Ammon's horn (tissue), 1 donor: ENCODE measurements around the gene IBTK.
"Not testable (repeated sequence)": the region's sequence is repeated elsewhere in the genome, so short reads cannot be mapped to it uniquely, and the experiment has no call there.

Source experiments
- DNase-seq: peaks from one replicate; pipeline ENCODE4 v3.0.0-alpha.2; 2016; ENCODE audit warnings: low spot score

The IBTK gene

DNA sequence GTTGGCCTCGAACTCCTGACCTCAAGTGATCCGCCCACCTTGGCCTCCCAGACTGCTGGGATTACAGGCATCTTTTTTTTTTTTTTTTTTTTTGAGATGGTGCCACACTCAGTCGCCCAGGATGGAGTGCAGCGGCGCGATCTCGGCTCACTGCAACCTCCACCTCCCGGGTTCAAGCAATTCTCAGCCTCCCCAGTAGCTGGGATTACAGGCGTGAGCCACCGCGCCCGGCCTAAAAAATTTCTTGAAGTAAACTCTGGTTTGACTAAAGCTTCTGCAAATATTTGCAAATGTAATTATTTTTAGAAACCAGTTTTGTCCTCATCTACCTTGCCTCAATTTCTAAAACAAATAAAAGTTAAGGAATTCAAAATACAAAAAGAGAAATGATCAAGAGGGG is 1.2 kb downstream of the IBTK start:
- DNase-seq: no peak

DNA sequence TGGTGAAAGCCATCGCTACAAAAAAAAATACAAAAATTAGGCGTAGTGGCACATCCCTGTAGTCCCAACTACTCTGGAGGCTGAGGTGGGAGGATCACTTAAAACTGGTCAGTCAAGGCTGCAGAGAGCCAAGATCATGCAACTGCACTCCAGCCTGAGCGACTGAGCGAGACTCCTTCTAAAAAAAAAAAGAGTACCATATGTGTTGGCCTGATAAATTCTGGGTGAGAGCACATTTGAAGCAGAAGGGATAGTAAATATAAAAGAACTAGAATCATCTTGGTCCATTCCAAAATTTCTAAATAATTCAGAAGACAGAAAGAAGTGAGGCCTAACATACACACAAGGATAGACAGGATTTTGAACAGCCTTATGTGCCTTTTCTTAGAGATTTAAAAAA is 2.2 kb downstream of the IBTK start:
- no peak for DNase-seq

DNA sequence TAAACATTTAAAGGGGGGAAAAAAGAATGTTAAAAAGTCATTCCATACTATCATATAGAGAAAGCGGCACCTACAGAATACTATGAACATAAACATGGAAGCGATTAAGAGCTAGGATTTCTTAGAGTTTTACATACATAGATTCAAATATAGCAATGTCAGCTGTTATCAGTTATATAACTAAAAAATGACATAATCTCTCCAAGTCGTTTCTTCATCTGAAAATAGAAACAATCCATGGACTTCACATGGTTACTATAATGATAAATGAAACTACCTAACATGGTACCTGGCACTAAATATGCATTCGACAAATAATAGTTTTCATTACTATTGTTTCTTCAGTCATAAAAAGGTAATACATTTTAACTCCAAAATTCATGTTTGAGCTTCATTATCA is 3.7 kb downstream of the IBTK start:
- no peak for DNase-seq

DNA sequence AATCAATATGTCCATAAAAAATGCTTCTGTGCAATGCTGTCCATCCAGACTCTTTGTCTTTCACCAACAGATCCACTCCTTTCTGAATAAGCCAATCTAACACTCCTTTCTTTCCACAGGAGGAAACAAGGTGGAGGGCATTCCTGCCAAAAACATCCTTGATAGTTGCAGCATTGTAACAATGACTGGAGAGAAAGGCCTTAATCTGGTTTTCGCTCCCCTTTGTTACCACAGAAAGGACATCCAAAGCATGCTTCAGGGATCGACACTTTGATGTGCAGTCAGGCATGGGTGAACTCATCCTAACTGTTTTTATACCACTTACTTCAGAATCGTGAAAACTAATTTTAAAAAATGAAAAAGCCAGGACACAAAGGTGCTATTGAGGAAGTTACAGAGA is 7.4 kb downstream of the IBTK start:
- no peak for DNase-seq

- no peak for DNase-seq
Observed at GRCh38 chr6:82239597-82239996, 7.9 kb downstream of the IBTK start.

- no peak for DNase-seq
Observed at GRCh38 chr6:82237013-82237412, 10.5 kb downstream of the IBTK start.

GRCh38 chr6:82227770-82228169 is 19.8 kb downstream of the IBTK start:
- no peak for DNase-seq

GRCh38 chr6:82220167-82220566 is 27.4 kb downstream of the IBTK start:
- DNase-seq: no peak

DNA sequence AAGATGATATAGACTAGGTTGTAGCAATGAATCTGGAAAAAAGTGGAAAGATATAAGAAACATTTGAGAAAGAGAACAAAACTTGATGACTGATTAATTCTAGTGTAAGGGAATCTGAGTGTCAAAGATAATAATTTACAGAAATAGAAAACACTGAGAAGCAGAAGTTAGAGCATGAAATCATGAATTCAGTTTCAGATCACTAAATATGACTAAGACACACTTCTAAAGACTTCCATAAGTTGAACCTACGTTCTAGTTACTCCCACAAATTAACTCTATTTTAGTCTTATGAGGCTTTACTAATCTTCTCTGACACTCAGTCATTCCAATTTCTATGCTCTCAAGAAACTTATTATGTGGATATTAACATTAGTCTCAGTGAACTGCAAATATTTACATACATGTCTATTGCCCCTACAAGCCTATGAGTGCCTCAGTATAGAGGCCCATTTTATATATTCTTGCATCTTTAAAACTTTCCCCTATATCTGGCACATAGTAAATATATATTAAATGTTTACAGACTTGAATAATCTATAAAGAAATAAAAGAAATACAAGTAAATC is 30.4 kb downstream of the IBTK start:
- DNase-seq: no peak

DNA sequence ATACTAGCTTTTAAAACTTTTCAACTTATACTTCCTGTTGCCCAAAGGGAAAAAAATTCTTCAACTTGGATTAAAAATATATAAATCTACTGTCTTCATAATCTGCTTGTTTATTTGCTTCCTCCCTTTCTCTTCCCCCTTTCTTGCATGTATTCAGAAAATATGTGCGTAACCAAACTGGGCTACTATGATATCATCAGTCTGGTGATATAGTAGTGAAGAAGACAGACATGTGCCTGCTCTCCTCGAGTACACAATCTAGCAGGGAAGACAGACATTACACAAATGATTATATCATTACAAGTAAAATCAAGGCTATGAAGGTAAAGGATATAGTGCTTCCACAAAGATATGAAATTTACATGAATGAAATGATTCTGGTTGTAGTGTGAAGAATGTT is 31.0 kb downstream of the IBTK start:
- DNase-seq: no peak

DNA sequence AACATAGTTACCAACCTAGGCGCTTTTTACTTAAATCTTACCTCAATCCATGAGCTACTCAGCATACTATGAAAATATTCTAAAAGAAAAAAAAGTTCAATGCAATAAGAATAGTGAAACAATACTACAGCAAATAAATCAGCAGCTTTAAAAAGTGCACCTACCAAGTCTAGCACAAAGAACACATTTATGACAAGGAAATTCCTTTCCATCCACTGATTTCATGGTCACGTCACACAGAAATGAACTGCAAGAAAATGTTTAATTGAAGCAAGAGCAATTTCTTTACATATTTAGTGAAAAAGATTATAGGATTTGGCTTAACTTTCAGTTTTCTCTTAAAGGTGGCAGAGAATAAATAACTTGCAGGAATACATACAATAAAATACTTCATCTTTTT is 36.2 kb downstream of the IBTK start:
- DNase-seq: no peak

- no peak for DNase-seq
Observed at GRCh38 chr6:82208913-82209312, 38.6 kb downstream of the IBTK start.

GRCh38 chr6:82205930-82206392 is 41.6 kb downstream of the IBTK start:
- peak; percentile 30 for DNase-seq

GRCh38 chr6:82204020-82204419 is 43.5 kb downstream of the IBTK start:
- no peak for DNase-seq

GRCh38 chr6:82197784-82198183 is 49.8 kb downstream of the IBTK start:
- DNase-seq: no peak

DNA sequence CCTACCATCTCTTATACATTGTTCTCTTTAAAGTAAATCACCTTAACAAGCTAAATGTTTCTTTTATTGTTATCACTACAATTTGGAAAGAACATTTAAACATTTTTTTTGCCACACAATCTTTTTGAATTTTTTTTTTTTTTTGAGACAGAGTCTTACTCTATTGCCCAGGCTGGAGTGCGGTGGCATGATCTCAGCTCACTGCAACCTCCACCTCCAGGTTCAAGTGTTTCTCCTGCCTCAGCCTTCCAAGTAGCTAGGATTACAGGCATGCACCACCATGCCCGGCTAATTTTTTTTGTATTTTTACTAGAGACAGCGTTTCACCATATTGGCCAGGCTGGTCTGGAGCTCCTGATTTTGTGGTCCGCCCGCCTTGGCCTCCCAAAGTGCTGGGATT is 50.3 kb downstream of the IBTK start:
- not testable (repeated sequence) for DNase-seq

DNA sequence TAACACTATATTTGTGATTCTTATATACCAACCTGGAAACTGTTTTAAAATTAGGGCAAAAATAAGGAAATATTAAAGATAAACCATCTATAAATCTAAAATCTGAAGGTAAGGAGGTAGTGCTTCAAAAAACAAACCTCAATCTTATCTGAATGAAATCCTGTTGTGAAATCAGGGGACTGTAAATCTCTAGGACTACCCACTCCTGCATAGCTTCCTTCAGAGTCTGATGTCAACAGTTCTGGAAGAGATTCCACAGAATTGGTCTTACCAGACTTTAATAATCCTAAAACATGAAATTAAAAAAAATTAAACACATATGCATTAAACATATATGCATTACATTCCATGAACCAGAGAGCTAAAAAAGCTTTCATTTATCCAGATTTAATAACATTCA is 51.4 kb downstream of the IBTK start:
- DNase-seq: no peak

DNA sequence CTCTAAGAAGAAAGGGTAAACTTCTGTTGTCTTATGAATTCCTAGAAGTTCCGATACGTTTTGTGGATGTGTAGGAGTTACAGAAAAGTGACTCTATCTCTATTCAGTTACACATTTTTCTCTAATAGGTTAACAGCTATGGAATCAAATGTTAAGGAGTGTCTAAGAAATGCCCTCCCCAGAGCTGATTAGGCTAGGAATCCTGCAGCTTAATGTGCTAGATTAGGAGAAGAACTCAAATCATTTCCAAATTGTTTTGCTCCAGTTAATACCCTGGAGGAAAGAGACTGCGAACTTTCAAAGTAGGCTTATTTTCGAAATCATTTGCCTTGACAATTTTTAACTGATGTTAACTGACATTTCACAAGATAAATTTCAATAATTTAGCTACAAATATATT is 51.9 kb downstream of the IBTK start:
- DNase-seq: no peak

DNA sequence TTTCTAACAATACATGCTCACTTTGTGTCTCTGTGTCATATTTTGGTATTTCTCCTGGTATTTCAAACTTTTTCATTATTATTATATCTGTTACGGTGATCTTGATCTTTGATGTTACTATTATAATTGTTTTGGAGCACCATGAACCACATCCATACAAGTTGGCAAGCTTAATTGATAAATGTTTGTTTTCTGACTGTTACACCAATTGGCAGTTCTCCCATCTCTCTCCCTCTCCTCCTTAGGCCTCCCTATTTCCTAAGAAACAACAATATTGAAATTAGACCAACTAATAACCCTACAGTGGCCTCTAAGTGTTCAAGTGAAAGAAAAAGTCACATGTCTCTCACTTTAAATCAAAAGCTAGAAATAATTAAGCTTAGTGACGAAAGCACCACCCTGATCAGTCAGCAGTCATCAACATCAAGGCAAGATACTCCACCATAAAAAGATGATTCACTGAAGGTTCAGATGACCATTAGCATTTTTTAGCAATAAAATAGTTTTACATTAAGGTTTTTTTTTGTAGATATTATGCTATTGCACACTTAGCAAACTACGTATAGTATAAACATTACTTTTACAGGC is 61.5 kb downstream of the IBTK start:
- DNase-seq: no peak

GRCh38 chr6:82183642-82184282 is 63.8 kb downstream of the IBTK start:
- DNase-seq: no peak

DNA sequence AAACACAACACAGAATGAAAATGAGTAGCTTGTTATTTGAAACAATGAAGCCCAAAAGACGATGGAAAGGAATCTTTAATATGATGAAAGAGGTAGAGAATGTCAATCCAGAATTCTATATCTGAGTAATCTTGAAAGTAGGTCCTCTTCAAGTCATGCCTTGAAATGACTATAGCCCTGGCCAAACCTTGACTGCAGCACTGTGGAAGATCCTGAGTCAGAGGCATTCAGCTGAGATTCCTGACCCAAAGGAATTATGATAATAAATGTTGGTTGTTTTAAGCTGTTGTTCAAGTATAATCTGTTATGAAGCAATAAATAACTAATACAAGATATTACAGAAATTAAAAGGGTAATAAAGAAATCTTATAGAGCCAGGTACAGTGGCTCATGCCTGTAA is 64.8 kb downstream of the IBTK start:
- DNase-seq: no peak

GRCh38 chr6:82179415-82179814 is 68.1 kb downstream of the IBTK start:
- DNase-seq: no peak

- no peak for DNase-seq
Observed at GRCh38 chr6:82178759-82179112, 68.8 kb downstream of the IBTK start.
